Hematopoietic multipotent progenitor cell treated with erythropoietin and hydrocortisone succinate and interleukin-3 and kit ligand, for 8 days (in vitro differentiated cells): ENCODE data around the gene URI1.
"Not testable (repeated sequence)": the region's sequence is repeated elsewhere in the genome, so short reads cannot be mapped to it uniquely, and the experiment has no call there.

Experiments used
- DNase-seq: peaks from one replicate; pipeline ENCODE4 v3.0.0-alpha.2; 2015

Gene URI1

DNA sequence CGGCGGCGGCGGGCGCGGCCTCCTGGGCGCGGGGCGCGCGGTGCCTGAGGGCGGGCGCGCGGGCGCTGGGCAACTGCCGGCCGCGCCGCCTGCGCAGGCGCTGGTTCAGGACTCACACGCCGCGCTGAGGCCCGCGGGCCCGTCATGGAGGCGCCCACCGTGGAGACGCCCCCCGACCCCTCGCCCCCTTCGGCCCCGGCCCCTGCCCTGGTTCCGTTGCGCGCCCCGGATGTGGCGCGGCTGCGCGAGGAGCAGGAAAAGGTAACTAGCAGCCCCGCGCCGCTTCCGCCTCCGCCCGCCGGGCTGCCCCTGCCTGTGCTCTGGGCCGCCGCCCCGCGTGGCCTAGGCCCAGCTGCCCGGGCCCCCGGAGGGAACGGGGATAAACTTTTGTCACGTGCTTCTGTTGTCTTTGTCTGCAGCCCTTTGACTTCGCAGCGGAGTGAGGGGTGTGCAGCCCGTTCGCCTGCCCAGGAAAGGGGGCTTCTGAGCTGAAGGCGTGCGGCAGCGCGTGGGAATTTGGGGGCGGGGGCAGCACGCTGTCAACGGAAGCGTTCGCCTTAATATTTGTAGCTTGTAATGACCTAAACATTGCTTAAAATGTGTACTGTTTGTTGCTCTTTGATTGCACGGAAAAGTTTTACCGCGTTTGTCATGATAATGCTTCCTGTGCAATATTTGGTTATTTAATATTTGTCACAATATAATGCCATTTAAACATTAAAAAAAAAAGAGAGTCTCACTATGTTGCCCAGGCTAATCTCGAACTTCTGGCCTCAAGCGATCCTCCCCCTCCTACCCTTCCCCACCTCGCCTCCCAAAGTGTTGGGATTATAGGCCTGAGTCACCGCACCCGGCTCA is 594 bp downstream of the URI1 start:
- peak; percentile 73 for DNase-seq

DNA sequence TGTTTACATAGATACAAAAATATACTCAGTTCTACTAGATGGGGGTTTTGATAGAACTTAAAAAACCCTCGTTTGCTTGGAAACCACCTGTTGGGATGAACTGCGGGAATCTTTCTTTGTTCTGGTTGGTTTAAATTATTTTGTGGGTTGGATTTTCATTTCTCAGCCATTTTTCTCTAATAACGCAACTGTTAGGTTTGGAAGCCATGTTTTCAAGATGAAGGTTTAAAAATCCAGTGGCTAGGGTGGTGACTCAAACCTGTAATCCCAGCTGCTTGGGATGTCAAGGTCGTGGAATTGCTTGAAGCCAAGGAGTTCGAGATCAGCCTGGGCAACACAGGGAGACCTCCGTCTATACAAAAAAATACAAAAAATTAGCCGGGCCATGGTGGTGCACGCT is 1.6 kb downstream of the URI1 start:
- no peak for DNase-seq

DNA sequence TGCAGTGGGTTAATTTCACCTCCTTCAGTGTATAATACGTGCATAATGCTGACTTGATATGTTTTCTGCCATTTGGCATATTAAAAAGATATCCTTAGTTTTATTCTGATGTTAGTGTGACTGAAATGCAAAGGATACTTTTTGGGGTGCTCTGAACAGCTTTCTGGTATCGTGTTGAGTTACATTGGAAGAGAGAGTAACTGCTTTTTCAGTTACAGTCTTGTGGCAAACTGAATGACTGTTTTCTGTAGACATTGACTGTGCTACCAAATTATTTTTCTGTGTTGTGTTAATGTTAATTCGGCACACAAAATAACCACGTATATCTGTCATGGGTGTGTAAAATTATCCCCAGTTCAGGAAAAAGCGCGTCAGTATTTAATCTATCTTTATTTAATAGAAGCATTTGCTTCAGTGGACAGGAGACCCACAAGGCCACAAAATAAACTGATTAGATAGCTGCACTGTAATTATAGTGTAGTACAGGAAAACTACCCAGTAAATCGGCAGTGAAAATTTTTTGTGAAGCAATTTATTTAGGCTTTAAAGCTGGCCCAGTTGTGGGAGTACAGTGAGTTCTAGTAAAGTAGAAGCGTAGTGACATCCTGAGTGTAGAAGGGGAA is 2.5 kb downstream of the URI1 start:
- DNase-seq = no peak

DNA sequence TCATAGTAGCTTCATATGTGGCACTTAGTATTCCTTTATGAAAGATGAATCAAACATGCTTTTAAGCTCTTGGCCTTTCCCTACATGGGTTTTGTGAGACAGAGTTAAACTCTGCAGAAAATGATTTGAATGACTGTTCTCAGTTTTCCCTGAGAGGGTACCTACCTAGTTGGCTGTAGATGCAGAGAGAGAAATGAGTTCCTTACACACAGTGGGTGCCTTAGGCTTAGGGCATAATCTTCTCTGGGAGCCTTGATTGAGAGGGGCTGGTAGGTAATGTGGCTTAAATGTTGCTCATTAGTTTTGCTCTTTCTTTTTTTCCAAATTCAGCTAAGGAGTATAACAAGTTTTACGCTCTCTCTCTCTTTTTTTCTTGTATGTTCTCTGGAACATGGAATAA is 3.0 kb downstream of the URI1 start:
- no peak for DNase-seq

DNA sequence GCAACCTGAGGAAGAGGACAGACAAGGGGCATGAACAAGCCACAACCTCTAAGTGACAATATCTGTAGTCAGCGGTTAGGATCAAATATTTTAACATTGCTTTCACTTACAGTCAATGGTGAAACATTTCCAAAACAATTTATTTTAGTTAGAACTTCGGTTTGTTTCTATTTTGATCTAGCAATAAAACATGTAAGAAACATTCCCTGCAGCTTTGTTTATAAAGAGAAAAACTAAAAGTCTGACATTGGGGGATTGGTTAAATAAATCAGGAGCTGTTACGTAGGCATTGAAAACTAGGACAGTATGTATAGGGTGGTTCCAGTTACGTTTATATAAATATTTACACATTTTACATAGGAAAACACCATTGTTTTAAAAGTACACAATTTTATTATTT is 3.4 kb downstream of the URI1 start:
- DNase-seq = no peak

DNA sequence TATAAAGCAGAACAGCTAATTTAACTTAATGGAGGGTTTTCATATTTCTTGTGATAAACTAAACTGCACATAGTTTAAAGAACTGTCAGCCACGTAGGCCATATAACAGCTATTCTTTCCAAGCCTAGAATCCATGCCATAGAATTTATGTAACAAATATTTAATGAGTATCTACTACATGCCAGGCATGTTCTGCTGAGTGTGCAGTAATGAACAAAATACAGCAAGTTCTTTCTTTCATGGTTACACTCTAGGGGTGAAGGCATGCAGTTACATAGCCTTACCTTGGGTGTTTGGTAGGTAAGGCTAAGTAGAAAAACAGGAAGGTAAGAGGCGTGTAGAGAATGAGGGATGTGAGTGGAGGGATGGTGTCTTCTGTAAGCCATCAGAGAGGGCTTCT is 4.6 kb downstream of the URI1 start:
- no peak for DNase-seq

DNA sequence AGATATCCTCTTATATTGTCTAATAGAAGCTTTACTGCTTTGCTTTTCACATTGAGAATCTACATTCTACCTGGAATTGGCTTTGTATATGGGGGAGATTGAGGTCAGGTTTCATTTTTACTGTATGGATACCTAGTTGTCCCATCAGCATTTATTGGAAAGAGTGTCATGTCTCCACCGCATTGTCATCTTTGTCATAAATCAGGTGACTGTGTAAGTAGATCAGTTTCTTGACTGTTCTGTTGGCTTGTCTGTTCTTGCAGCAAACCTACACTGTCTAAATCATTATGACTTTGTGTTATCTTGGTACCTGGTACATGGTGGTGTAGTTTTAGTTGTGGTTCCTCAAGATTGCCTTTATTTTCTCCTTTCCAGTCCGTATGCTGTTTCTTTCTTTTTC is 5.8 kb downstream of the URI1 start:
- DNase-seq = no peak

DNA sequence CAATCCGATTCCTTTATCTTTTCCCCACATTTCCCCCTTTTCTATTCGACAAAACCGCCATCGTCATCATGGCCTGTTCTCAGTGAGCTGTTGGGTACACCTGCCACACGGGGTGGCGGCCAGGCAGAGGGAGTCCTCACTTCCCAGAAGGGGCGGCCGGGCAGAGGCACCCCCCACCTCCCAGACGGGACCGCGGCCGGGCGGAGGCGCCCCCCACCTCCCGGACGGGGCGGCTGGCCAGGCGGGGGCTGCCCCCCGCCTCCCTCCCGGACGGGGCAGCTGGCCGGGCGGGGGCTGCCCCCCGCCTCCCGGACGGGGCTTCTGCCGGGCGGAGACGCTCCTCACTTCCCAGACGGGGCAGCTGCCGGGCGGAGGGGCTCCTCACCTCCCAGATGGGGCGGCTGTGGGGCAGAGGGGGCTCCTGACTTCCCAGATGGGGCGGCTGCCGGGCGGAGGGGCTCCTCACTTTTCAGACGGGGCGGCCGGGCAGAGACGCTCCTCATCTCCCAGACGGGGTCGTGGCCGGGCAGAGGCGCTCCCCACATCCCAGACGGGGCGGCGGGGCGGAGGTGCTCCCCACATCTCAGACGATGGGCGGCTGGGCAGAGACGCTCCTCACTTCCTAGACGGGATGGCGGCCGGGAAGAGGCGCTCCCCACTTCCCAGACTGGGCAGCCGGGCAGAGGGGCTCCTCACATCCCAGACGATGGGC is 6.9 kb downstream of the URI1 start:
- not testable (repeated sequence) for DNase-seq

DNA sequence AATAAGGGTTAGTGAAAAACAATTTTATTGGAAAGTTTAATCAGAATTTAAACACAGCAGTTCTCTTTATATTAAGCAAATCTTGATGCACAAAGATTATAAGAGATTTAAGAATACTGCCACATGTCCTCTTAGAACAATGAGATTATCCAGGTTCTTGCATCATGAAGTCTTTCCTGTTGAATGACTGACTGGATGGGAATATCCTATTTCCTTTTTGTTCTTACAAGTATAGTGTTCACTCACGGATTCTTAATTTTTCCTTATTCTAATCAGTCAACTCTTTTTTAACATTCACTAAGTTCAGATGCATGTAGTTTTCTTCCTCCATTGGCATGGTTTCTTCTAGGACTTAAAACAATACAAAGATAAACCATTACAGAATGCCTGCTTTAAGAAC is 10.1 kb downstream of the URI1 start:
- DNase-seq = no peak

DNA sequence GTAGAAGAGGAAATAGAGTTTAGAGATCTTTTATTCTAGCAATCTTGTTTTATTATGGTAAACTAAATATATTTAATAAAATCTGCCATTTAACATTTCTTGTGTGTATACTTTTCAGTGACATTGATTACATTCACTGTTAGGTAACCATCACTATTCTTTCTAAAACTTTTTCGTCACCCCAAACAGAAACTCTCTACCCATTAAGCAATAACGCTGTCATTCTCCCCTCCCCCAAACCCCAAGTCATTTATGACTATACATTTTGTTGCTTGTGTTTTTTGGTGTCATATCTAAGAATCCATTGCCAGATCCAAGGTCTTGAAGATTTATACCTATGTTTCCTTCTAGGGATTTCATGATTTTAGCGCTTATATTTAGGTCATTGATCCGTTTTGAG is 10.6 kb downstream of the URI1 start:
- DNase-seq = no peak

DNA sequence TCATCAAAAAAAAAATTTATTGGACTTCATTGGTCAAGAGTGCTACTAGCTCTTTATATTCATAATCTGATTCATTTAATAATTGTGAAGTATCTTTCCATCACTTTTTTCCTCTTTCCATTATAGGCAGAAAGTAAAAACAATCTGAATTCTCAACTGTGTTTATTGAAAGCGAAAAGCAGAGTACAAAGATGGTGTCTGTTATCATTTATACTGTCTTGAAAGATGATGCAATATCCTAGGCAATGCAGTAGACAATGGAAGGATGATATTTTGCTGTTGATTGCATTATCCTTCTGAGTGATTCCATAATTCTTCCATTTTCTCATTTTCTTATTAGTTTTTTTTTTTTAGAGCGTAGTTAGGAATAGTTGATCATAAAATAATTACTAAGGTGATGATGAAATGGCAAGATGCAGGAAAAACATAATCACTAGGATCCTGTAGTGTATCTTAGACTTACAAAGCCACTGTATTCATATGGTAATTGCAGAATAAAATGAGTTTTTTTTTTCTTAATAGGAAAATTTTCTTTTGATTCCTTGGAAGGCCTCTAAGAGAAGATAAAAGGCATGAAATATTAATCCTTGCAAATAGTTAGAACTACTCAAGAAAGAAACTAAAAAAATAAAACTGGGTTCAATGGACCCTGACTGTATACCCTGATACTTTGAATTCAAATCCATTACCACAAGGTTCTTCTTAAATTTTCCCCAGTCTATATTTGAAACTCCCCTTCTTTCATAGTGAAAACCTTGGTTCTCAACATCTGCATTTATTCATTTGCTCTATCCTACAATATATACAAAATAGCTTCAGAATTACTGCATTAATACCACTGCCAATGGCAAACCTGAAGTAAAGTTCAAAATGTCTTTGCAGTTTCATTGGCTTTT is 11.6 kb downstream of the URI1 start:
- no peak for DNase-seq

DNA sequence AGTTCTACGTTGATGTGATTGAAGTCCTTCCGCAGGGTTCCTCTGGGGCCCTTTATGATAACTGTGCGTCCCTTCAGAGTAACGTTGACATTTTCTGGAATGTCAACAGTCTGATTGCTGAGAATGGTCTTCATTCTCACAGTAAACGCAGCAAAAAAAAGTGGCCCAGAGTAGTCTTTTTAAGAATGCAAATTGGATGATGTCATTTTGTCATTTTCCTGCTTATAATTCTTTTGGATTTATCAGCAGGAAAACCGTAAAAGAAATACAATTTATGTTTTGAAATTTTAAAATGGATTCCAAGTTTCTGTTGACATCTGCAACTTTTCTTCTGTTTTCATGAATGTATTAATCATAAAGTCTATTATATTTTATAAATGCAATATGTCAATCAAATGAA is 14.8 kb downstream of the URI1 start:
- DNase-seq = no peak

DNA sequence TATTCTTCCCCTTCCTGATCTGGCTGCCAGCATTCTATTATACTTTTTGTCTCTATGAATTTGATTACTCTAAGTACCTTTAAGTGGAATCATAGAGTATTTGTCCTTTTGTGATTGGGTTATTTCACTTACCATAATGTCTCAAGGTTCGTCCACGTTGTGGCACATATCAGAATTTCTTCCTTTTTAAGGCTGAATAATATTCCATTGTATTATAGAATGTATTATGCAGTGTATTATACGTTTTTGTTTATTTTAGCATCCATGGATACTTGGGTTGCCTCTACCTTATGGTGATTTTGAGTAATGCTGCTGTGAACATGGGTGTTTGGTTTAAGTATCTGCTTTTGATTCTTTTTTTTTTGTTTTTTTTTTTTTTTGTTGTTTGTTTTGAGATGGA is 19.3 kb downstream of the URI1 start:
- no peak for DNase-seq

DNA sequence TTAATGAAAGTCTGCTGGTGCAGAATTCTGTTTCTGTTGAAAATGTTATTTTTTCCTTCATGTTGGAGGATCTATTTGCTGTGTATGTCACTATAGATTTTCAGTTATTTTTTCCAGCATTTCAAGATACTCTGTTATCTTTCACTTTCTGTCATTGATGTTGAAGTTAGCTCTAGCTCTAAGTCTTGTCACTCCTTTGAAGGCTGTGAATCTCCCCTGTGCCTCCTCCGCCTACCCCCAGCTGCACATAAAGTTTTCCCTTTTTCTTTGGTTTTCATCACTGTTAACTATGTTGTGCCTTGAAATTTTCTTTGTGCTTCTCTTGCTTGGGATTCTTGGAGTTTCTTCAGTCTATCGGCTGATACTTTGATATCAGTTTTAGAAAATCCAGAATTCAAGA is 20.8 kb downstream of the URI1 start:
- no peak for DNase-seq

DNA sequence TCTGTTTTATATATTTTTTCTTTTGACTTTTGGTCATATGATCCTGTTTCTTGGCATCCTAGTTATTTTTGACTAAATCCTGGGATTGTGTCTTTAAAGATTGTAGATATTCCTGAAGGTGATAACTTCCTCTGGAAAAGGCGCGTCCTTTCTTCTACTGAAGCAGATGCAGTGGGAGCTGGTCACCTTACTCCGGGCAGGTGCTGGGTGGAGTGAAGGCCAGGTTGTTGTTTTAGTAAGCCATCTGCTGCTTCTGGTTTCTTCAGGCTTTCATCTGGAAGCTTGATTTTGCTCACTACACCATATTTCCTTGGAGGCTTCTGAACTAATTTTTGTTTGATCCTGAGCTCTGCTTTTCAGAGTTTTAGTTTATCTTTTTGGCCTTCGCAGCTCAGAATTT is 21.5 kb downstream of the URI1 start:
- no peak for DNase-seq

DNA sequence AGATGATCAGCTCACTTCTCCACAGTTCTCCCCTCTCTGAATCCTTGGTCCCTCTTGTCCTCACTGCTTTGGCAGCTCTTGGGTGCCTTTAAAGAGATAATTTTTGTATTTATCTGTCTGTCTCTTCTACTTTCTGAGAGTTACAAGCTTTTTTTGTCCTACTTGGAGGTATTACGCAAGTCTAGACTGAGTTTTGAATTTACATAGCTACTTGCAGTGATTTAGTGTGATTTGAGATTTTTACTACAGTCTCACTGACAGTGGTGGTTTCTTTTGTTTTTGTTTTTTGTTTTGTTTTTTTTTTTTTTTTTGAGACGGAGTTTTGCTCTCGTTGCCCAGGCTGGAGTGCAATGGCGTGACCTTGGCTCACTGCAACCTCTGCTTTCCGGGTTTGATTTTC is 22.1 kb downstream of the URI1 start:
- no peak for DNase-seq

DNA sequence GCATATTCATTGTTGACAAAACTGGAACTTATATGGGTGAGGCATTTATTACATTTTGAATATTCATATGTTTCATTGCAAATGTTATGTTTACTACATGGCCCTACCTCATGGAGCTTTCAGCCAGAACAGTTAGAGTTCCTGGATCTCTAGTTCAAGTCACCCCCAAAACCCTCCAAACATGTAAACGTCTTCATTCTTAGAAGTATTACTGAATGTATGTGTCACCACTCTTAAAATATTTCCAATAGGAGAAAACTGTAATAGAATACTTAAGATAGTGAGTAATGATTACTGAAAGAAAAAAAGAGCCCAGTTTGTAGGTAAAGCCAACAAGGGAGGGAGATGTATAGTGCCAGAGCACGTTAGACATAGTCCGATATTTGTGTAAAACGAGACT is 23.5 kb downstream of the URI1 start:
- DNase-seq = no peak

DNA sequence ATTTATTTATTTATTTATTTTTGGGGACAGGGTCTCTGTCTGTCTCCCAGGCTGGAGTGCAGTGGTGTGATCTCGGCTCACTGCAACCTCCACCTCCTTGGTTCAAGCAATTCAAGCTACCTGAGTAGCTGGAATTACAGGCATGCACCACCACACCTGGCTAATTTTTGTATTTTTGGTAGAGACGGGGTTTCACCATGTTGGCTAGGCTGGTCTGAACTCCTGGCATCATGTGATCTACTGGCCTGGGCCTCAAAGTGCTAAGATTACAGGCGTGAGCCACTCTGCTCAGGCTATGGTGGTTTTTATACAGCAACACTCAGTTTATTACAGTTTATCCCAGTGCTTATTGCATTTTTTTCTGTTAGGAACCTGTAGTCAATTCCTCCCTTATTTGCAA is 24.1 kb downstream of the URI1 start:
- peak; percentile 43 for DNase-seq

DNA sequence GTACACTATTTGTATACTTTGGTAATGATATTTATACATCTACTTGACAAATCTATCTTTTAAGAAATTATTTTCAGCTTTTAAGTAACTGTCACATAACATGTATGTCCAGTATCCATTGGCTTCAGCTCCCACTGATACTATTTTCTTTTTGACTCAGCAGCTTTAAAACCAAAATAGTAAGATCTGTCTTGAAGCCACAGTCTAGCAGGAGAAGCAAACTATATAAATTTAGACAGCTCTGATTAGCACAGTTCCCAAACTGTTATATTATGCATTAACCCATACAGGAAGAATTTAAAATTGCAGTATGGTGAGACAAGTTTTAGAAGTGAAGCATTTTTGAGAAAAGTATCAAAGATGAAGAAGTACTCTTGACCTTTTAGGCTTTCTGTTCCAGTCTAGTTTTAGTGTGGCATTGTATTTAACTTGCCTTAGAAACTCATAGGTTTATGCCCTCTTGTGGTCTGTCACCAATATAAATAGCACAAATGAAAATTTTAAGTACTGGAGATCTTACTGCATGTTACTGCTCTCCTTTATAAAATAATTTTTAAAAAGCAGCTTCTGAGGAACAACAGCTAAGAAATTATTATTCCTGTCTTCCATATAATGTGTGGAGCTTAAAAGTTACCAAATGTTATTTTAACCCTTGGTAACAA is 24.7 kb downstream of the URI1 start:
- peak; percentile 57 for DNase-seq

DNA sequence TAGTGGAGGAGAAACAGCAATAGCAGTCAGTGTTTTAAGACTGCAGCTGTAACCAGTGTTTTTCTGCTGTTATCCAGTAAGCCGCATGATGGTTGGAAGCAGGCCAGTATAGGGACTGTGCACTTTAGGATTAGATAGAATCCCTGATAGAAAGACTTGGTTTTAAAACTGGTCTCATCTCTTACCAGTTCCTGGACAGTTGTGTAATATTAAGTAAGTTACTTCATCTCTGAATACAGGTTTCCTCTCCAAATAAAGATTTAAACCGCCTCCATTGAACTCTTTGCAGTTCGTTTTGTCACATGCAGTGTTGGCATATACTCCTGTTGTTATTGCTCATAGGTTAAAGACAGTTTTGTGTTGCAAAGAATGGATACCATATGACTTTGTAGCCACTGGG is 25.6 kb downstream of the URI1 start:
- peak; percentile 93 for DNase-seq

DNA sequence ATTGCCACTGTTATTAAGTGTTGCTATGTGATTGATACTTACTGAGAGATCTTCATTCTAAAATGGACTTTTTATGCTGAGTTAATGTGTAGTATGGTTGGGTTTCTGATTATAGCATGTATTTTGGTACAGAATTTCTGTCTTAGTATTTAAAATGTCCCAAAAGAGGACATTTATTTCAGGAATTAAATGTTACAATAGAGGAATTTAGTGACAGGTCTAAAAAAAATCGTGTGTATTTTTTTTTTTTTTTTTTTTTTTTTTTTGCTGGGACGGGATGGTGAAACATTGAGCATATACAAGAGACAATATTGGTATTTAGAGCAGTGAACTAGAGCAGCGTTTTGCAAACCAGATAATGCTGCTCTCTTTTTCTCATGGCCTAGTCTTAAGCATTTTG is 27.9 kb downstream of the URI1 start:
- no peak for DNase-seq

DNA sequence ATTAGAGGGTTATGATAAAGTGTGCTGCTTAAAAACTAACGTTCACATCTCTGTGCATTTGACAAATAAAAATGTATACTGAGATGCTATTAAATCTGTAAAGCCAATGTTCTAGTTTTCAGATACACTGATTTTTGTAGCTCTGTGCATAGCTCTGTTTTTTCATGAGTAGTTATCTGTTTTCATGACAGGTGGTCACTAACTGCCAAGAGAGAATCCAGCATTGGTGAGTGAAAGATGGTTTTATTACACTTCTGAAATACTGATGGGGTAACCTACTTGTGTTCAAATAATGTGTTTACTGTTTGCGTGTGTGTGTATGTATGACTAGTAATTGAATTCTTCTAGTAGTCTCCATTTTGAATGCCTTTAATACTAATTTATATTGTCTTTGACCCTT is 29.0 kb downstream of the URI1 start:
- no peak for DNase-seq

DNA sequence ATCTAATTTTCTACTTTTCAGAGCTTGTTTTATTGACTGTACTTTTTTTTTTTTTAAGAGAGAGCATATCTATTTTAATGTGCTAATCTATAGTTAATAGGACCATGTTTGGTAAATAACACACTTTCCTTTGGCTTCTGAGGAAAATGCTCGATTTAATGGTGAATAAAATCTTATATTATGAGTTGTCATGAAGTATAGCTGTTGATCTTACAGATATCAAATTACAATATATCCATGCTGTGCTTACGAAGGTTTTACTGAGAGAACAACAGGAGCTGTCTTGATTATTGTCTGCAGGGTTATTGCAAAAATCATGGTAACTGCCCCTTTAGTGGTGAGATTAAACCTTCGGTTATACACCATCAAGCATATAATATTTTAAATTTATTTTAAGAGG is 29.6 kb downstream of the URI1 start:
- DNase-seq = no peak
